GM12878 (cell line): Measurements from ENCODE around the gene SUMF2. TPM values are rescaled to one million over a fixed set of nuclear protein-coding genes. Genes with fewer than 3 reads are reported as not detected.
A peak's percentile ranks its signal among the peaks of the same experiment; 100 is the strongest.

Source experiments
- ATAC-seq: fragments of 200-7000 bp; cut with Tn5 transposase; 3 replicates; pipeline ENCODE4 v1.9.1; 2020; ENCODE audit warnings: mild to moderate bottlenecking, moderate library complexity
- BruUV-seq: library from RNA; stranded (reverse); fragments of 400-500 nt; replicated peaks from 2 replicates; lab custom pipeline; 2021; lab: Mats Ljungman, UMichigan
- CTCF ChIA-PET: fragments of 300-600 bp; sonication (Branson Sonifier 250); formaldehyde crosslinking; extraction: SDS; loops from one replicate; lab custom pipeline; 2021; ENCODE audit warnings: inconsistent platforms; lab: Yijun Ruan, JAX
- POLR2A ChIA-PET: fragments of 350-600 bp; formaldehyde crosslinking; extraction: SDS; loops from one replicate; lab custom pipeline; 2021; ENCODE audit warnings: inconsistent platforms; lab: Charles Lee
- RAD21 ChIA-PET: fragments of 300-600 bp; sonication (Branson Sonifier 250); formaldehyde crosslinking; loops from one replicate; lab custom pipeline; 2023; ENCODE audit warnings: antibody characterized with exemption; ENCODE audit not compliant: unreplicated experiment; lab: Charles Lee
- SMC1A ChIA-PET: fragments of 300-600 bp; sonication (Branson Sonifier 250); formaldehyde crosslinking; loops from one replicate; lab custom pipeline; 2023; ENCODE audit not compliant: unreplicated experiment, uncharacterized antibody; lab: Charles Lee
- DNase-seq: peaks from one replicate; pipeline ENCODE4 v3.0.0-alpha.2; 2011; ENCODE audit warnings: low read depth, low spot score
- FAIRE-seq: peaks from 3 replicates; lab custom pipeline; 2011; peaks lifted over from hg19 to GRCh38; lab: Jason Lieb, UNC
- H2AFZ ChIP-seq: 2 replicates; pipeline ENCODE4 v1.6.0; 2011; ENCODE audit warnings: low read depth, low read length, control low read depth; ENCODE audit not compliant: control insufficient read depth
- H3K27ac ChIP-seq: 2 replicates; pipeline ENCODE4 v1.5.1; 2011; ENCODE audit warnings: control low read depth; ENCODE audit not compliant: control insufficient read depth, insufficient read depth
- H3K27me3 ChIP-seq, 2 experiments: replicated peaks in 1 of 2; 2 replicates each; pipeline versions ENCODE4 v1.6.0 to v1.6.1; 2011; ENCODE audit warnings: low read length in 1 of 2; ENCODE audit not compliant: control insufficient read depth in 2 of 2, insufficient read depth in 2 of 2
- H3K36me3 ChIP-seq, 2 experiments: 2 replicates each; pipeline ENCODE4 v1.5.1; 2011; ENCODE audit warnings: low read length in 1 of 2; ENCODE audit not compliant: control insufficient read depth in 2 of 2, insufficient read depth in 2 of 2
- H3K4me1 ChIP-seq: 2 replicates; pipeline ENCODE4 v1.6.1; 2011; ENCODE audit warnings: mild to moderate bottlenecking, low read length, moderate library complexity, mixed read lengths; ENCODE audit not compliant: control insufficient read depth, insufficient read depth
- H3K4me2 ChIP-seq: 2 replicates; pipeline ENCODE4 v1.6.0; 2011; ENCODE audit warnings: control low read depth; ENCODE audit not compliant: control insufficient read depth, insufficient read depth
- H3K4me3 ChIP-seq: fragments of 200-600 bp; sonication (generic); 2 replicates; pipeline ENCODE4 v1.5.1; 2016
- H3K79me2 ChIP-seq: 2 replicates; pipeline ENCODE4 v1.6.0; 2011; ENCODE audit warnings: low read length; ENCODE audit not compliant: control insufficient read depth, insufficient read depth
- H3K9ac ChIP-seq: 2 replicates; pipeline ENCODE4 v1.8.0; 2011; ENCODE audit warnings: low read length, control low read depth, mixed read lengths; ENCODE audit not compliant: control insufficient read depth, insufficient read depth
- H3K9me3 ChIP-seq: replicated peaks from 3 replicates; pipeline ENCODE4 v1.5.1; 2011; ENCODE audit warnings: mild to moderate bottlenecking, low read length; ENCODE audit not compliant: control insufficient read depth, insufficient read depth
- H4K20me1 ChIP-seq: 2 replicates; pipeline ENCODE4 v1.6.0; 2011; ENCODE audit not compliant: control insufficient read depth, insufficient read depth
- CBX3 ChIP-seq: fragments of 200-600 bp; sonication (generic); IDR thresholded peaks from 2 replicates; pipeline ENCODE4 v1.6.1; 2016; ENCODE audit warnings: low read depth, borderline replicate concordance
- CBX5 ChIP-seq: sonication (generic); IDR thresholded peaks from 2 replicates; pipeline ENCODE4 v1.6.1; 2016; ENCODE audit warnings: low read depth, moderate library complexity, mild to moderate bottlenecking, inconsistent platforms
- E2F8 ChIP-seq: fragments of 450-650 bp; IDR thresholded peaks from 2 replicates; pipeline ENCODE4 v1.6.1; 2018; ENCODE audit warnings: mild to moderate bottlenecking, low read depth, moderate library complexity; ENCODE audit not compliant: partially characterized antibody
- HDAC6 ChIP-seq: fragments of 200-600 bp; sonication (generic); IDR thresholded peaks from one replicate; pipeline ENCODE4 v1.8.0; 2017; ENCODE audit warnings: antibody characterized with exemption; ENCODE audit not compliant: unreplicated experiment
- IKZF1 ChIP-seq: fragments of 450-650 bp; conservative IDR thresholded peaks from 2 replicates; pipeline ENCODE4 v1.6.1; 2017; ENCODE audit warnings: antibody characterized with exemption, mild to moderate bottlenecking
- IRF4 ChIP-seq: IDR thresholded peaks from 2 replicates; pipeline ENCODE4 v1.6.1; 2011; ENCODE audit warnings: low read depth, low read length
- RCOR1 ChIP-seq: conservative IDR thresholded peaks from 2 replicates; pipeline ENCODE4 v1.6.1; 2012; ENCODE audit warnings: low read depth, low read length, improper control_type of control experiment
- RELB ChIP-seq: fragments of 450-650 bp; IDR thresholded peaks from 2 replicates; pipeline ENCODE4 v1.6.1; 2017; ENCODE audit warnings: low read depth, mild to moderate bottlenecking, moderate library complexity
- STAT1 ChIP-seq: fragments of 450-650 bp; conservative IDR thresholded peaks from 2 replicates; pipeline ENCODE4 v1.6.1; 2014; ENCODE audit warnings: antibody characterized with exemption, mild to moderate bottlenecking
- YBX1 ChIP-seq: fragments of 450-650 bp; IDR thresholded peaks from 2 replicates; pipeline ENCODE4 v1.6.1; 2016; ENCODE audit warnings: antibody characterized with exemption
- ZBTB4 ChIP-seq: fragments of 450-650 bp; formaldehyde crosslinking; IDR thresholded peaks from 2 replicates; pipeline ENCODE4 v1.4.0; 2022; ENCODE audit warnings: mild to moderate bottlenecking, moderate library complexity
- ZNF384 ChIP-seq: IDR thresholded peaks from 2 replicates; pipeline ENCODE4 v1.6.1; 2012; ENCODE audit warnings: low read depth, mild to moderate bottlenecking, low read length, improper control_type of control experiment, borderline replicate concordance
- WGBS: methylation state at CpG from one replicate; pipeline ENCODE4 v1.1.6; 2016; ENCODE audit warnings: low lambda C conversion rate; ENCODE audit not compliant: insufficient replicate concordance, insufficient coverage; ENCODE audit errors: missing lambda C conversion rate; 5-methylcytosine and 5-hydroxymethylcytosine counted together
- in situ Hi-C: fragments of 300-500 bp; cut with MboI; formaldehyde crosslinking; loops from 9 replicates; pipeline ENCODE4 v1.14.3; 2018; ENCODE audit warnings: mixed read lengths
- intact Hi-C: fragments of 100-400 bp; cut with micrococcal nuclease; formaldehyde crosslinking; loops from one replicate; pipeline ENCODE4 v1.14.2; 2022; ENCODE audit not compliant: unreplicated experiment
- polyA plus RNA-seq, 11 experiments: library from polyadenylated mRNA; depleted of rRNA in 4 of 11; unstranded in 6 of 11; stranded (reverse) in 5 of 11; fragments of >200 nt; fragmentation: Nextera tagmentation in 4 of 11; fragmentation: Illumina TruSeq in 1 of 11; extraction: Ambion mirVana in 4 of 11; extraction: Trizol in 1 of 11; gene quantifications; 1 replicate in 1 of 11; 2 replicates in 10 of 11; pipeline versions ENCODE4 v1.2.1 to v1.2.3, GENCODE V29; 2011 to 2016; ENCODE audit warnings: inconsistent platforms in 2 of 11, missing spikeins in 2 of 11, low read depth in 1 of 11
- total RNA-seq, 4 experiments: library from RNA; depleted of rRNA in 3 of 4; stranded (reverse); fragments of >200 nt in 3 of 4; fragmentation: Illumina TruSeq in 1 of 4; extraction: Trizol in 1 of 4; gene quantifications; 2 replicates each; pipeline versions ENCODE4 v1.2.1 to v1.2.3, GENCODE V29; 2013 to 2021

The SUMF2 gene
- total and polyA plus RNA-seq, 10 of the 15 experiments (the other 5 are each of a cell fraction or from before 2014, with no cell fraction given): 39.9 to 106 (median 71.7) TPM

- Histone ChIP-seq H3K27ac (no peak overlapping the region), H3K4me2 (no peak overlapping the region), H3K36me3 (peaks cover 3 to 27% of the 10 kb centered on the region in 2 experiments), H3K27me3 (no peaks in the 10 kb centered on the region), H3K9ac (no peak overlapping the region), H3K79me2 (peaks cover 8% of the 10 kb centered on the region), H4K20me1 (no peaks in the 10 kb centered on the region), H3K4me3 (no peak overlapping the region), H3K9me3 (no peaks in the 10 kb centered on the region), H3K4me1 (no peaks in the 10 kb centered on the region), H2AFZ (no peak overlapping the region)
- WGBS: 100% methylated on average over 3 of the region's 3 CpGs
- ChIA-PET POLR2A (interaction anchor here (0.6 kb wide), 1 partner anchor 61 kb away, joined by 4 read pairs; no protein-coding TSS in a partner anchor), SMC1A (no interaction called here), RAD21 (no interaction called here), CTCF (no interaction called here)
- no TSS peak for BruUV-seq
- intact Hi-C loops (loop anchor here (10.0 kb wide), 1 partner anchor 215 kb away; the partner anchor contains the start of gene ZNF713), in situ Hi-C loops (loop anchor here (10.0 kb wide), 1 partner anchor 1345 kb away; the partner anchor contains the start of gene SEC61G)
- no peak for DNase-seq
- peak; percentile 19; the same call in 1 of the 3 replicates for ATAC-seq
- no peak for FAIRE-seq
- TF ChIP-seq RELB (no peak), E2F8 (no peak), RCOR1 (no peak), CBX5 (no peak), ZNF384 (no peak), IRF4 (no peak), HDAC6 (no peak), YBX1 (no peak), IKZF1 (no peak), STAT1 (no peak), ZBTB4 (CRISPR knock-in tag) (no peak), CBX3 (no peak)
Observed at GRCh38 chr7:56099653-56100052, 35.6 kb downstream of the SUMF2 start.
